Medulla oblongata (tissue), 1 donor: ENCODE results near the gene RUSC1.

ENCODE experiments used
- DNase-seq: peaks from one replicate; pipeline ENCODE4 v3.0.0-alpha.2; 2015; ENCODE audit errors: extremely low spot score

RUSC1 gene

GRCh38 chr1:155294520-155295182 lies 26.0 kb upstream of the RUSC1 start:
- no peak for DNase-seq

- DNase-seq = no peak
Measured at GRCh38 chr1:155295183-155295941, 25.3 kb upstream of the RUSC1 start.

GRCh38 chr1:155295942-155296267 lies 24.8 kb upstream of the RUSC1 start:
- DNase-seq = no peak

GRCh38 chr1:155296661-155297060 lies 24.0 kb upstream of the RUSC1 start:
- DNase-seq = no peak

GRCh38 chr1:155297384-155297783 lies 23.3 kb upstream of the RUSC1 start:
- no peak for DNase-seq

- no peak for DNase-seq
Measured at GRCh38 chr1:155300024-155300423, 20.7 kb upstream of the RUSC1 start.

GRCh38 chr1:155300553-155301329 lies 20.0 kb upstream of the RUSC1 start:
- DNase-seq = no peak

- no peak for DNase-seq
Measured at GRCh38 chr1:155301342-155301841, 19.3 kb upstream of the RUSC1 start, which contains the start of gene PKLR. PKLR (minus strand) TSS chr1:155301438; CDS start chr1:155301395, 43 bp downstream.

GRCh38 chr1:155304558-155305063 lies 16.1 kb upstream of the RUSC1 start:
- no peak for DNase-seq

- DNase-seq = no peak
Measured at GRCh38 chr1:155305881-155306391, 14.8 kb upstream of the RUSC1 start.

GRCh38 chr1:155307247-155307740 lies 13.4 kb upstream of the RUSC1 start:
- DNase-seq = peak; percentile 21

GRCh38 chr1:155308493-155309422 lies 11.9 kb upstream of the RUSC1 start, which contains the start of gene FDPS:
FDPS (plus strand) TSS chr1:155308866; CDS start chr1:155309790, 924 bp downstream.
- peak; percentile 100 for DNase-seq

GRCh38 chr1:155309423-155310021 lies 11.2 kb upstream of the RUSC1 start:
- DNase-seq = peak; percentile 19

- DNase-seq = peak; percentile 50
Measured at GRCh38 chr1:155313261-155313660, 7.4 kb upstream of the RUSC1 start.

GRCh38 chr1:155316922-155317321 lies 3.8 kb upstream of the RUSC1 start:
- DNase-seq = no peak

- DNase-seq = no peak
Measured at GRCh38 chr1:155318082-155318481, 2.6 kb upstream of the RUSC1 start.

GRCh38 chr1:155319536-155319935 lies 1.2 kb upstream of the RUSC1 start:
- DNase-seq = no peak

GRCh38 chr1:155320252-155320651 lies 442 bp upstream of the RUSC1 start:
- DNase-seq = no peak

- DNase-seq = peak; percentile 3
Measured at GRCh38 chr1:155321639-155322503, 1.2 kb downstream of the RUSC1 start.
